Lower leg skin (tissue), 3 donors: Measurements from ENCODE around the gene PKD1L1.

ENCODE experiments used
- CTCF ChIP-seq, 3 donors: fragments of 450-650 bp; IDR thresholded peaks; one replicate each; pipeline ENCODE4 v1.5.1; 2016; ENCODE audit warnings: antibody characterized with exemption in 3 of 3, mild to moderate bottlenecking in 3 of 3, moderate library complexity in 2 of 3
- POLR2A ChIP-seq, 2 donors: fragments of 450-650 bp; IDR thresholded peaks; one replicate each; pipeline ENCODE4 v1.6.1; 2016 to 2017; ENCODE audit warnings: antibody characterized with exemption in 2 of 2, mild to moderate bottlenecking in 1 of 2, moderate library complexity in 1 of 2

- TF ChIP-seq CTCF (IDR thresholded peaks at IDR 0.05) (no peak), POLR2A (IDR thresholded peaks at IDR 0.05) (no peak)
Measured at GRCh38 chr7:47893238-47893637, 55.0 kb downstream of the PKD1L1 start.
